ENCODE measurements around the gene NCOA6.

DNA sequence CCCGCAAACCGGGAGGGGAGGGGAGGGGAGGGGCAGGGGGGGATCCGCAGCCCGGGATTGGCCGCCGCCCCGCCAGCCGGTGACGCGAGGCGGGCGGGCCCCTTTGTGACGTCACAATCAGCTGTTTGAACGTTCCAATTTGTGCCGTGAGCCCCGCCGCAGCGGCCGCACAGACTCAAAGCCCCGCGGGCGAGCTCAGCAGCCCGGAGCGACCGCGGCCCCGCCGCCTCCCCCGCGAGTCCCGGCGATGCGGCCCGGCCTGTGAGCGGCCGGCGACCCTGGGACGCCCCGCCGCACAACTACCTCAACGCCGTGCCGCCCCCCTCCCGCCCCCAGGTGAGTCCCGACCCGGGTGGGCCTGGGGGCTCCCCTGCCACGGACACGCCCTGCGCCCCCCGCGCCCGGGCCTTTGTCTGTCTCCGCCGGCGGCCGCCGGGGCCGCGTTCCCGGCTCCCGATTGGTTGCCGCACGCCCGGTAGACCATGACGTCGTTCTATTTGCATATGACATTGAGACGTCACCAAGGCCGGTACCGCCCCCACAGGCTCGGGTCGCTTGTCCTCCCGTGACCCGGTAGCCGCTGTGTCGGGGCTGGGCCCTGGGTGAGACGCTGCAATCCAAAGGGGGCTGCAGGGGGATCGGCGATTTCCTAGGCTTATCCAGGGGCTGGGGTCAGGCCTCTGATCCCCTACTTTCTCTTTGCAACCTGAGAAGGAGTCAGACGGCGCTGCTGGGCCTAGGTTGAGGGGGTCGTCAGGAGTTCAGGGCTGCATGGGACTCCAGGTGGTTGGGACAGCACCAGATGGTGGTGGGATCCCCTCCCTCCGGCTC is 121.1 kb downstream of the NCOA6 start, which contains the start of gene TP53INP2:
- TF ChIP-seq CTCF (IDR thresholded peaks at IDR 0.05; ENCODE audit: low read length) (no peak), EZH2 (IDR thresholded peaks at IDR 0.05; ENCODE audit: borderline replicate concordance, low read length) (no peak)
